PC-3 (cell line): Measurements from ENCODE around the gene VWA2. TPM values are rescaled to one million over a fixed set of nuclear protein-coding genes. Genes with fewer than 3 reads are reported as not detected.

Source experiments
- ATAC-seq: fragments of 200-7000 bp; cut with Tn5 transposase; 2 replicates; pipeline ENCODE4 v1.9.1; 2020; ENCODE audit warnings: mild to moderate bottlenecking, moderate library complexity
- BruUV-seq: library from RNA; stranded (reverse); fragments of 400-500 nt; replicated peaks from 2 replicates; lab custom pipeline; 2021; lab: Mats Ljungman, UMichigan
- CTCF ChIA-PET: fragments of 300-600 bp; sonication (Branson Sonifier 250); formaldehyde crosslinking; loops from one replicate; lab custom pipeline; 2022; ENCODE audit warnings: antibody characterized with exemption; lab: Charles Lee
- POLR2A ChIA-PET: fragments of 300-600 bp; sonication (Branson Sonifier 250); formaldehyde crosslinking; loops from one replicate; lab custom pipeline; 2022; ENCODE audit warnings: antibody characterized with exemption; ENCODE audit not compliant: unreplicated experiment; lab: Charles Lee
- DNase-seq: peaks from one replicate; pipeline ENCODE4 v3.0.0-alpha.2; 2015
- H2AFZ ChIP-seq: fragments of 300-600 bp; sonication (generic); 2 replicates; pipeline ENCODE4 v1.6.0; 2016; ENCODE audit warnings: antibody characterized with exemption, low read length
- H3F3A ChIP-seq: fragments of 300-600 bp; sonication (generic); one replicate; pipeline ENCODE4 v1.6.0; 2017; ENCODE audit warnings: antibody characterized with exemption, low read length, control low read depth, mild to moderate bottlenecking; ENCODE audit not compliant: unreplicated experiment
- H3K27ac ChIP-seq: fragments of 300-600 bp; sonication (generic); 2 replicates; pipeline ENCODE4 v1.5.1; 2016; ENCODE audit warnings: mild to moderate bottlenecking, low read length
- H3K27me3 ChIP-seq: fragments of 300-600 bp; sonication (generic); 2 replicates; pipeline ENCODE4 v1.6.1; 2016; ENCODE audit warnings: low read length, mixed read lengths
- H3K36me3 ChIP-seq: fragments of 300-600 bp; sonication (generic); 2 replicates; pipeline ENCODE4 v1.6.1; 2016; ENCODE audit warnings: low read depth, mixed run types, low read length, mixed read lengths
- H3K4me1 ChIP-seq: fragments of 300-600 bp; sonication (generic); 2 replicates; pipeline ENCODE4 v1.5.1; 2016; ENCODE audit warnings: low read length; ENCODE audit not compliant: insufficient read depth
- H3K4me2 ChIP-seq: fragments of 300-600 bp; sonication (generic); 2 replicates; pipeline ENCODE4 v1.6.0; 2016; ENCODE audit warnings: low read length
- H3K4me3 ChIP-seq: fragments of 300-600 bp; sonication (generic); 2 replicates; pipeline ENCODE4 v1.5.1; 2016; ENCODE audit warnings: mild to moderate bottlenecking, low read length, mixed read lengths
- H3K79me2 ChIP-seq: fragments of 300-600 bp; sonication (generic); 2 replicates; pipeline ENCODE4 v1.6.1; 2017; ENCODE audit warnings: low read length, mixed read lengths
- H3K9ac ChIP-seq: fragments of 300-600 bp; sonication (generic); 2 replicates; pipeline ENCODE4 v1.6.0; 2016; ENCODE audit warnings: mild to moderate bottlenecking, low read length
- H3K9me2 ChIP-seq: fragments of 300-600 bp; sonication (generic); replicated peaks from 2 replicates; pipeline ENCODE4 v1.6.1; 2016; ENCODE audit warnings: mixed run types, low read length, mixed read lengths
- H3K9me3 ChIP-seq: fragments of 300-600 bp; sonication (generic); 2 replicates; pipeline ENCODE4 v1.6.1; 2016; ENCODE audit warnings: low read length, mixed read lengths
- H4K20me1 ChIP-seq: fragments of 300-600 bp; sonication (generic); 2 replicates; pipeline ENCODE4 v1.6.1; 2016; ENCODE audit warnings: low read length, mixed read lengths
- EZH2 ChIP-seq: fragments of 300-600 bp; sonication (generic); IDR thresholded peaks from one replicate; pipeline ENCODE4 v1.6.1; 2017; ENCODE audit warnings: antibody characterized with exemption, mild to moderate bottlenecking, low read length; ENCODE audit not compliant: unreplicated experiment
- EZH2phosphoT487 ChIP-seq: fragments of 300-600 bp; sonication (generic); IDR thresholded peaks from 2 replicates; pipeline ENCODE4 v1.6.1; 2018; ENCODE audit warnings: mild to moderate bottlenecking, antibody characterized with exemption, low read length, borderline replicate concordance
- intact Hi-C: fragments of 100-400 bp; cut with micrococcal nuclease; formaldehyde crosslinking; loops from 2 replicates; pipeline ENCODE4 v1.9.0; 2023
- total RNA-seq: library from RNA; depleted of rRNA; stranded (reverse); fragments of >200 nt; gene quantifications from 2 replicates; pipeline ENCODE4 v1.2.3, GENCODE V29; 2014
- TF ChIP-seq, protein P1 (sequence below): fragments of 300-600 bp; sonication (generic); conservative IDR thresholded peaks from 2 replicates; pipeline ENCODE4 v1.5.1; 2017; ENCODE audit warnings: antibody characterized with exemption, low read depth, mild to moderate bottlenecking, low read length

VWA2 gene
- total RNA-seq, 1 experiment from 2014 or later = not detected

GRCh38 chr10:114294549-114294948 lies 55.5 kb downstream of the VWA2 start:
- no peak for ATAC-seq

GRCh38 chr10:114295393-114295792 lies 56.3 kb downstream of the VWA2 start:
- intact Hi-C loops = no loop called here
- Histone ChIP-seq H3K27me3 (no peaks in the 10 kb centered on the region), H3K36me3 (no peaks in the 10 kb centered on the region), H3K79me2 (no peaks in the 10 kb centered on the region), H3K4me3 (no peak overlapping the region), H3F3A (no peaks in the 10 kb centered on the region), H3K9me2 (no peaks in the 10 kb centered on the region), H2AFZ (no peak overlapping the region), H3K9me3 (peaks cover 8% of the 10 kb centered on the region; the same call in 1 of the 2 replicates), H3K9ac (no peak overlapping the region), H3K4me1 (no peaks in the 10 kb centered on the region), H4K20me1 (no peaks in the 10 kb centered on the region), H3K27ac (no peak overlapping the region), H3K4me2 (no peak overlapping the region)
- ATAC-seq (no peak), DNase-seq (no peak)
- CTCF ChIA-PET = no interaction called here
- TF ChIP-seq EZH2 = no peak
- TF ChIP-seq EZH2phosphoT487 = no peak
- TF ChIP-seq, protein P1, sequence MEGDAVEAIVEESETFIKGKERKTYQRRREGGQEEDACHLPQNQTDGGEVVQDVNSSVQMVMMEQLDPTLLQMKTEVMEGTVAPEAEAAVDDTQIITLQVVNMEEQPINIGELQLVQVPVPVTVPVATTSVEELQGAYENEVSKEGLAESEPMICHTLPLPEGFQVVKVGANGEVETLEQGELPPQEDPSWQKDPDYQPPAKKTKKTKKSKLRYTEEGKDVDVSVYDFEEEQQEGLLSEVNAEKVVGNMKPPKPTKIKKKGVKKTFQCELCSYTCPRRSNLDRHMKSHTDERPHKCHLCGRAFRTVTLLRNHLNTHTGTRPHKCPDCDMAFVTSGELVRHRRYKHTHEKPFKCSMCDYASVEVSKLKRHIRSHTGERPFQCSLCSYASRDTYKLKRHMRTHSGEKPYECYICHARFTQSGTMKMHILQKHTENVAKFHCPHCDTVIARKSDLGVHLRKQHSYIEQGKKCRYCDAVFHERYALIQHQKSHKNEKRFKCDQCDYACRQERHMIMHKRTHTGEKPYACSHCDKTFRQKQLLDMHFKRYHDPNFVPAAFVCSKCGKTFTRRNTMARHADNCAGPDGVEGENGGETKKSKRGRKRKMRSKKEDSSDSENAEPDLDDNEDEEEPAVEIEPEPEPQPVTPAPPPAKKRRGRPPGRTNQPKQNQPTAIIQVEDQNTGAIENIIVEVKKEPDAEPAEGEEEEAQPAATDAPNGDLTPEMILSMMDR = no peak
- POLR2A ChIA-PET = no interaction called here
- no TSS peak for BruUV-seq

More at GRCh38 chr10:114294549-114294948, 55.5 kb downstream of the VWA2 start:
- no peaks in the 10 kb centered on the region for H3K79me2 ChIP-seq
- H3K36me3 ChIP-seq = no peaks in the 10 kb centered on the region
- DNase-seq = no peak
- ChIA-PET POLR2A (no interaction called here), CTCF (no interaction called here)
- peaks cover 8% of the 10 kb centered on the region; the same call in 1 of the 2 replicates for H3K9me3 ChIP-seq
- no peaks in the 10 kb centered on the region for H3K4me1 ChIP-seq
- no peaks in the 10 kb centered on the region for H3K27me3 ChIP-seq
- H2AFZ ChIP-seq = no peak overlapping the region
- H3K9ac ChIP-seq = no peak overlapping the region
- no peak overlapping the region for H3K4me3 ChIP-seq
- TF ChIP-seq EZH2phosphoT487 (no peak), EZH2 (no peak)
- TF ChIP-seq, protein P1 = no peak
- H3K9me2 ChIP-seq = no peaks in the 10 kb centered on the region
- no peak overlapping the region for H3K27ac ChIP-seq
- H3K4me2 ChIP-seq = no peak overlapping the region
- no peaks in the 10 kb centered on the region for H4K20me1 ChIP-seq
- no peaks in the 10 kb centered on the region for H3F3A ChIP-seq
- no TSS peak for BruUV-seq
- intact Hi-C loops = no loop called here

DNA sequence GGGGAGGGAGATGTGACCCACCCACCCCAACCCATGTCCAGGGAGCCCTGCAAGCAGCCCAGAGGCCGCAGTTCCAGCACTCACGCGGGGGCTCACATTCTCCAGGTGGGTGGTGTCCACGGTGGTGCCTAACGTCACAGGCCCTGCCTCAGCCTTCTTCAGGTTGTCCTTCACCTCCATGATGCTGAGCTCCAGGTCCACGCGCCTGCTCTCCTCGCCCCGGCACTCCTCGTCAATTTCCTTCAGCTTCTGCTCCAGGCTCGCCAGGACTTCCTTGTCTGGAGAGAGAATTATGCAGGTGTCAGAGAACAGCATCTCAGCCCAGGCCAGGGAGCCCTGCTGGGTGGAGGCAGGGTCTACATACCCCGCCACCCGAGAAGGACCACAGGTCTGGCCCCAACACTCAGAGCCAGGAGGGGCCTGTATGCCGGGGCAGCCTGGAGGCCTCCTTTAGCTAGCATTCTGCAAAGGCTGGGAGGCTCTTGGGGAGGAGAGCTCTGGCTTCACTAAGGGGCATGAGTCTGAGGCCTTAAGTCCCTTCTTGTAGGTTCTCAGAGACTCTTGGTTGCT lies 58.2 kb downstream of the VWA2 start:
- no peak for ATAC-seq
- Histone ChIP-seq H3K9me2 (no peaks in the 10 kb centered on the region), H3F3A (no peaks in the 10 kb centered on the region), H3K36me3 (no peaks in the 10 kb centered on the region), H3K9me3 (peaks cover 8% of the 10 kb centered on the region; the same call in 1 of the 2 replicates), H3K9ac (no peak overlapping the region), H3K4me3 (no peak overlapping the region), H3K4me1 (no peaks in the 10 kb centered on the region), H3K27me3 (no peaks in the 10 kb centered on the region), H2AFZ (no peak overlapping the region), H3K79me2 (no peaks in the 10 kb centered on the region), H3K4me2 (no peak overlapping the region), H4K20me1 (no peaks in the 10 kb centered on the region), H3K27ac (no peak overlapping the region)
- DNase-seq = no peak
- no peak for TF ChIP-seq EZH2phosphoT487
- TF ChIP-seq, protein P1 = no peak
- TF ChIP-seq EZH2 = no peak
- BruUV-seq = no TSS peak
- intact Hi-C loops = no loop called here
- ChIA-PET POLR2A (no interaction called here), CTCF (no interaction called here)
